Panc1 (cell line): ENCODE results near the gene DDAH2.

Source experiments
- POLR2AphosphoS5 ChIP-seq: IDR thresholded peaks from 2 replicates; pipeline ENCODE4 v1.6.1; 2012; ENCODE audit warnings: mild to moderate bottlenecking, low read depth, low read length, moderate library complexity
- TF ChIP-seq, protein P1 (sequence below): fragments of 450-650 bp; IDR thresholded peaks from 2 replicates; pipeline ENCODE4 v1.5.1; 2017; ENCODE audit warnings: mild to moderate bottlenecking
- TF ChIP-seq, protein P2 (sequence below), 2 experiments: IDR thresholded peaks; 2 replicates each; pipeline ENCODE4 v1.6.1; 2011 to 2012; ENCODE audit warnings: low read depth in 2 of 2, control low read depth in 1 of 2, low read length in 1 of 2, mild to moderate bottlenecking in 1 of 2, moderate library complexity in 1 of 2; ENCODE audit not compliant: insufficient read depth in 1 of 2

DNA sequence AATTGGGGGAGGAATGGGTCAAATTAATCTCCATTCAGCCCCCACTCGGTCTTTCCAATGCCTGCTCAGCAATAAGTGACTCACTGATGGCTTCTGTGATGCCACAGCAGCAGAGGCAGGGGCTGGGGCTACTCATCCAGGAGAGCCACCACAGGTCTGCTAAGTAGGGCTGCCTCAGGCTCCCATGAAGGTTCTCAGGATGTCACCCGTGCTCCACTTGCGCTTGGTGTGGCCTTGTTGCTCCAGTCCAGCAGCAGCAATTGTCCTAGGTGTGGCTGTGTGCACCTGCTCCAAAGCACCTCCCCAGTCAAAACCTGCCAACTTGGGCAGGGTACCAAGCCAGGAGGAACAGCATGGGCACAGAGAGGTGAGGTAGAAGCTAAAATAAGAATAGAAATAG lies 6.9 kb downstream of the DDAH2 start:
- TF ChIP-seq, protein P1, sequence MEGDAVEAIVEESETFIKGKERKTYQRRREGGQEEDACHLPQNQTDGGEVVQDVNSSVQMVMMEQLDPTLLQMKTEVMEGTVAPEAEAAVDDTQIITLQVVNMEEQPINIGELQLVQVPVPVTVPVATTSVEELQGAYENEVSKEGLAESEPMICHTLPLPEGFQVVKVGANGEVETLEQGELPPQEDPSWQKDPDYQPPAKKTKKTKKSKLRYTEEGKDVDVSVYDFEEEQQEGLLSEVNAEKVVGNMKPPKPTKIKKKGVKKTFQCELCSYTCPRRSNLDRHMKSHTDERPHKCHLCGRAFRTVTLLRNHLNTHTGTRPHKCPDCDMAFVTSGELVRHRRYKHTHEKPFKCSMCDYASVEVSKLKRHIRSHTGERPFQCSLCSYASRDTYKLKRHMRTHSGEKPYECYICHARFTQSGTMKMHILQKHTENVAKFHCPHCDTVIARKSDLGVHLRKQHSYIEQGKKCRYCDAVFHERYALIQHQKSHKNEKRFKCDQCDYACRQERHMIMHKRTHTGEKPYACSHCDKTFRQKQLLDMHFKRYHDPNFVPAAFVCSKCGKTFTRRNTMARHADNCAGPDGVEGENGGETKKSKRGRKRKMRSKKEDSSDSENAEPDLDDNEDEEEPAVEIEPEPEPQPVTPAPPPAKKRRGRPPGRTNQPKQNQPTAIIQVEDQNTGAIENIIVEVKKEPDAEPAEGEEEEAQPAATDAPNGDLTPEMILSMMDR, result no peak
- TF ChIP-seq, protein P2, sequence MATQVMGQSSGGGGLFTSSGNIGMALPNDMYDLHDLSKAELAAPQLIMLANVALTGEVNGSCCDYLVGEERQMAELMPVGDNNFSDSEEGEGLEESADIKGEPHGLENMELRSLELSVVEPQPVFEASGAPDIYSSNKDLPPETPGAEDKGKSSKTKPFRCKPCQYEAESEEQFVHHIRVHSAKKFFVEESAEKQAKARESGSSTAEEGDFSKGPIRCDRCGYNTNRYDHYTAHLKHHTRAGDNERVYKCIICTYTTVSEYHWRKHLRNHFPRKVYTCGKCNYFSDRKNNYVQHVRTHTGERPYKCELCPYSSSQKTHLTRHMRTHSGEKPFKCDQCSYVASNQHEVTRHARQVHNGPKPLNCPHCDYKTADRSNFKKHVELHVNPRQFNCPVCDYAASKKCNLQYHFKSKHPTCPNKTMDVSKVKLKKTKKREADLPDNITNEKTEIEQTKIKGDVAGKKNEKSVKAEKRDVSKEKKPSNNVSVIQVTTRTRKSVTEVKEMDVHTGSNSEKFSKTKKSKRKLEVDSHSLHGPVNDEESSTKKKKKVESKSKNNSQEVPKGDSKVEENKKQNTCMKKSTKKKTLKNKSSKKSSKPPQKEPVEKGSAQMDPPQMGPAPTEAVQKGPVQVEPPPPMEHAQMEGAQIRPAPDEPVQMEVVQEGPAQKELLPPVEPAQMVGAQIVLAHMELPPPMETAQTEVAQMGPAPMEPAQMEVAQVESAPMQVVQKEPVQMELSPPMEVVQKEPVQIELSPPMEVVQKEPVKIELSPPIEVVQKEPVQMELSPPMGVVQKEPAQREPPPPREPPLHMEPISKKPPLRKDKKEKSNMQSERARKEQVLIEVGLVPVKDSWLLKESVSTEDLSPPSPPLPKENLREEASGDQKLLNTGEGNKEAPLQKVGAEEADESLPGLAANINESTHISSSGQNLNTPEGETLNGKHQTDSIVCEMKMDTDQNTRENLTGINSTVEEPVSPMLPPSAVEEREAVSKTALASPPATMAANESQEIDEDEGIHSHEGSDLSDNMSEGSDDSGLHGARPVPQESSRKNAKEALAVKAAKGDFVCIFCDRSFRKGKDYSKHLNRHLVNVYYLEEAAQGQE (IDR thresholded peaks at IDR 0.05; ENCODE audit: insufficient read depth in 1 of 2, low read depth in 2 of 2, low read length in 1 of 2), result no peak
- no peak for TF ChIP-seq POLR2AphosphoS5
